ENCODE data around the gene RAP1B. TPM values are rescaled to one million over a fixed set of nuclear protein-coding genes. Genes with fewer than 3 reads are reported as not detected.

Gene RAP1B
- 153 TPM for total RNA-seq

GRCh38 chr12:68610370-68611093, at the start of gene RAP1B:
Gene RAP1B (plus strand): TSS chr12:68610899. CDS start chr12:68648725, 37,826 bp downstream.

GRCh38 chr12:68686595-68687521, 76.2 kb downstream of the RAP1B start, which contains the start of gene NUP107:
Gene NUP107 (plus strand): TSS chr12:68686978. CDS start chr12:68687066, 88 bp downstream.

Other genes starting within 250 kb of the RAP1B start
- 85.4 TPM for gene NUP107, start 76.1 kb downstream of the RAP1B start, total RNA-seq
- gene SLC35E3, start 135.3 kb downstream of the RAP1B start, total RNA-seq, result 8.1 TPM
- 101 TPM for gene MDM2, start 197.3 kb downstream of the RAP1B start, total RNA-seq